Stimulated activated CD4-positive, alpha-beta T cell treated with anti-CD3 and anti-CD28 coated beads, Interleukin-12 subunit alpha, Interleukin-12 subunit beta, amount 100 ng/mL, for 48 hours (primary cell): ENCODE data around the gene PSME3IP1.

ENCODE experiments used
- DNase-seq, 3 donors: peaks; one replicate each; pipeline ENCODE4 v3.0.0-alpha.2; 2020; ENCODE audit warnings: low read depth in 2 of 3, low spot score in 1 of 3

PSME3IP1 gene

GRCh38 chr16:57145046-57146021 lies 40.5 kb downstream of the PSME3IP1 start:
- DNase-seq = no peak

- DNase-seq = no peak
Observed at GRCh38 chr16:57144027-57144426, 41.8 kb downstream of the PSME3IP1 start.

- no peak for DNase-seq
Observed at GRCh38 chr16:57143149-57143921, 42.5 kb downstream of the PSME3IP1 start.

GRCh38 chr16:57141822-57142631 lies 43.8 kb downstream of the PSME3IP1 start:
- no peak for DNase-seq

- DNase-seq = no peak
Observed at GRCh38 chr16:57140931-57141668, 44.7 kb downstream of the PSME3IP1 start.

GRCh38 chr16:57138281-57138935 lies 47.4 kb downstream of the PSME3IP1 start:
- DNase-seq = no peak

GRCh38 chr16:57137566-57138273 lies 48.1 kb downstream of the PSME3IP1 start:
- no peak for DNase-seq

- DNase-seq = no peak
Observed at GRCh38 chr16:57137043-57137442, 48.8 kb downstream of the PSME3IP1 start.

GRCh38 chr16:57134982-57135381 lies 50.9 kb downstream of the PSME3IP1 start:
- DNase-seq = no peak

GRCh38 chr16:57133886-57134285 lies 52.0 kb downstream of the PSME3IP1 start:
- no peak for DNase-seq

- DNase-seq = no peak
Observed at GRCh38 chr16:57133031-57133430, 52.8 kb downstream of the PSME3IP1 start.

- DNase-seq = no peak
Observed at GRCh38 chr16:57132470-57132869, 53.4 kb downstream of the PSME3IP1 start.

GRCh38 chr16:57131351-57131970 lies 54.4 kb downstream of the PSME3IP1 start:
- no peak for DNase-seq

GRCh38 chr16:57130950-57131321 lies 54.9 kb downstream of the PSME3IP1 start:
- no peak for DNase-seq

- DNase-seq = peak in 1 of 3 donors; percentile 21
Observed at GRCh38 chr16:57128771-57129389, 57.0 kb downstream of the PSME3IP1 start.

- no peak for DNase-seq
Observed at GRCh38 chr16:57127836-57128235, 58.0 kb downstream of the PSME3IP1 start.

GRCh38 chr16:57127037-57127763 lies 58.6 kb downstream of the PSME3IP1 start:
- no peak for DNase-seq

- no peak for DNase-seq
Observed at GRCh38 chr16:57126411-57126810, 59.4 kb downstream of the PSME3IP1 start.
